A673 (cell line): ENCODE results near the gene ZACN.

Source experiments
- EZH2 ChIP-seq: fragments of 200-600 bp; sonication (generic); IDR thresholded peaks from 2 replicates; pipeline ENCODE4 v1.6.1; 2017; ENCODE audit warnings: borderline replicate concordance, low read depth, mild to moderate bottlenecking, mixed read lengths, antibody characterized with exemption, low read length; ENCODE audit not compliant: poor library complexity, severe bottlenecking
- TF ChIP-seq, protein P1 (sequence below): fragments of 300-800, 200-600 bp; sonication (generic); conservative IDR thresholded peaks from 2 replicates; pipeline ENCODE4 v1.5.1; 2017; ENCODE audit warnings: low read depth, mild to moderate bottlenecking, antibody characterized with exemption, low read length, moderate library complexity, mixed read lengths

DNA sequence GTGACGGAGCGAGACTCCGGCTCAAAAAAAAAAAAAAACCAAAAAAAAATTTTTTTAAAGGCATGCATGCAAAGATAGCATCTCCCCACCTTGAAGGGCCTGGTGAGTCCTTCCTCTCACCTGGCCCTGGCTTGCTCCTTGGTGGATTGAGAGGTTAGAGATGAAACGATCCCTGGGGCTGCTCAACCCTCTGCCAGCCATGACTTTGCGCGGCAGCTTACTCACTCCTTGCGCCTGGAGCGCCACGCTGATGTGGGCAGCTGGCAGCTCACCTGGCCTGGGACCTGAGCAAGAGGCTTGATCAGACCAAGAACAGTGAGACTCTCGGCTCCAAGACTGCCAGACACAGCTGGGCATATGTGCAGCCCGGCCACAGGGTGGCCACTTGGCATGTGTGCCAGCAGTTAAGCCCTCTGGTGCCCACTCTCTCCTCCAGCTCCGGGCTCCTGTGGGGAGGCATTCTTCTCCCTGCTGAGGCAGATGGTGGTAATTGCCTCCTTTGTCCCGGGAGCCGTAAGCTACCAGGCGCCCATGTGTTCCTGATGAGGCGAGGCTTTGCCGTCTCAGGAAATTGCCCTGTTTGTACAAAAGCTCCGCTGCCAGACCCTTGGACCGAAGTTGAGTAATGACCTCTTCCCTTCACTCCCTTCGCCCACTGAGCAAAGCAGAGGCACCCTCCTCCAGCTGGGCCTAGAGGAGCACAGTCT lies 46.8 kb upstream of the ZACN start:
- TF ChIP-seq, protein P1, sequence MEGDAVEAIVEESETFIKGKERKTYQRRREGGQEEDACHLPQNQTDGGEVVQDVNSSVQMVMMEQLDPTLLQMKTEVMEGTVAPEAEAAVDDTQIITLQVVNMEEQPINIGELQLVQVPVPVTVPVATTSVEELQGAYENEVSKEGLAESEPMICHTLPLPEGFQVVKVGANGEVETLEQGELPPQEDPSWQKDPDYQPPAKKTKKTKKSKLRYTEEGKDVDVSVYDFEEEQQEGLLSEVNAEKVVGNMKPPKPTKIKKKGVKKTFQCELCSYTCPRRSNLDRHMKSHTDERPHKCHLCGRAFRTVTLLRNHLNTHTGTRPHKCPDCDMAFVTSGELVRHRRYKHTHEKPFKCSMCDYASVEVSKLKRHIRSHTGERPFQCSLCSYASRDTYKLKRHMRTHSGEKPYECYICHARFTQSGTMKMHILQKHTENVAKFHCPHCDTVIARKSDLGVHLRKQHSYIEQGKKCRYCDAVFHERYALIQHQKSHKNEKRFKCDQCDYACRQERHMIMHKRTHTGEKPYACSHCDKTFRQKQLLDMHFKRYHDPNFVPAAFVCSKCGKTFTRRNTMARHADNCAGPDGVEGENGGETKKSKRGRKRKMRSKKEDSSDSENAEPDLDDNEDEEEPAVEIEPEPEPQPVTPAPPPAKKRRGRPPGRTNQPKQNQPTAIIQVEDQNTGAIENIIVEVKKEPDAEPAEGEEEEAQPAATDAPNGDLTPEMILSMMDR, result peak; percentile 36; the same call in 1 of the 2 replicates
- no peak for TF ChIP-seq EZH2
